ENCODE measurements around the gene PTPRK.

PTPRK gene

GRCh38 chr6:128256095-128256494, 264.3 kb downstream of the PTPRK start:
- TF ChIP-seq, protein P1, sequence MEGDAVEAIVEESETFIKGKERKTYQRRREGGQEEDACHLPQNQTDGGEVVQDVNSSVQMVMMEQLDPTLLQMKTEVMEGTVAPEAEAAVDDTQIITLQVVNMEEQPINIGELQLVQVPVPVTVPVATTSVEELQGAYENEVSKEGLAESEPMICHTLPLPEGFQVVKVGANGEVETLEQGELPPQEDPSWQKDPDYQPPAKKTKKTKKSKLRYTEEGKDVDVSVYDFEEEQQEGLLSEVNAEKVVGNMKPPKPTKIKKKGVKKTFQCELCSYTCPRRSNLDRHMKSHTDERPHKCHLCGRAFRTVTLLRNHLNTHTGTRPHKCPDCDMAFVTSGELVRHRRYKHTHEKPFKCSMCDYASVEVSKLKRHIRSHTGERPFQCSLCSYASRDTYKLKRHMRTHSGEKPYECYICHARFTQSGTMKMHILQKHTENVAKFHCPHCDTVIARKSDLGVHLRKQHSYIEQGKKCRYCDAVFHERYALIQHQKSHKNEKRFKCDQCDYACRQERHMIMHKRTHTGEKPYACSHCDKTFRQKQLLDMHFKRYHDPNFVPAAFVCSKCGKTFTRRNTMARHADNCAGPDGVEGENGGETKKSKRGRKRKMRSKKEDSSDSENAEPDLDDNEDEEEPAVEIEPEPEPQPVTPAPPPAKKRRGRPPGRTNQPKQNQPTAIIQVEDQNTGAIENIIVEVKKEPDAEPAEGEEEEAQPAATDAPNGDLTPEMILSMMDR (IDR thresholded peaks at IDR 0.05): no peak
- Histone ChIP-seq H3K27ac (no peak overlapping the region), H3K9me3 (no peaks in the 10 kb centered on the region), H3K4me3 (ENCODE audit: low read depth in 1 of 2, low read length in 1 of 2) (no peak overlapping the region), H3K36me3 (no peaks in the 10 kb centered on the region), H3K27me3 (no peaks in the 10 kb centered on the region), H3K4me1 (ENCODE audit: control insufficient read depth in 1 of 2, insufficient read depth in 1 of 2, low read depth in 1 of 2, low read length in 1 of 2) (no peaks in the 10 kb centered on the region)

- Histone ChIP-seq H3K4me1 (ENCODE audit: control insufficient read depth in 1 of 2, insufficient read depth in 1 of 2, low read depth in 1 of 2, low read length in 1 of 2) (no peaks in the 10 kb centered on the region), H3K27me3 (no peaks in the 10 kb centered on the region), H3K4me3 (ENCODE audit: low read depth in 1 of 2, low read length in 1 of 2) (no peak overlapping the region), H3K27ac (no peak overlapping the region), H3K9me3 (no peaks in the 10 kb centered on the region), H3K36me3 (no peaks in the 10 kb centered on the region)
- TF ChIP-seq, protein P1 (IDR thresholded peaks at IDR 0.05): no peak
Observed at GRCh38 chr6:128252341-128253176, 267.8 kb downstream of the PTPRK start.

DNA sequence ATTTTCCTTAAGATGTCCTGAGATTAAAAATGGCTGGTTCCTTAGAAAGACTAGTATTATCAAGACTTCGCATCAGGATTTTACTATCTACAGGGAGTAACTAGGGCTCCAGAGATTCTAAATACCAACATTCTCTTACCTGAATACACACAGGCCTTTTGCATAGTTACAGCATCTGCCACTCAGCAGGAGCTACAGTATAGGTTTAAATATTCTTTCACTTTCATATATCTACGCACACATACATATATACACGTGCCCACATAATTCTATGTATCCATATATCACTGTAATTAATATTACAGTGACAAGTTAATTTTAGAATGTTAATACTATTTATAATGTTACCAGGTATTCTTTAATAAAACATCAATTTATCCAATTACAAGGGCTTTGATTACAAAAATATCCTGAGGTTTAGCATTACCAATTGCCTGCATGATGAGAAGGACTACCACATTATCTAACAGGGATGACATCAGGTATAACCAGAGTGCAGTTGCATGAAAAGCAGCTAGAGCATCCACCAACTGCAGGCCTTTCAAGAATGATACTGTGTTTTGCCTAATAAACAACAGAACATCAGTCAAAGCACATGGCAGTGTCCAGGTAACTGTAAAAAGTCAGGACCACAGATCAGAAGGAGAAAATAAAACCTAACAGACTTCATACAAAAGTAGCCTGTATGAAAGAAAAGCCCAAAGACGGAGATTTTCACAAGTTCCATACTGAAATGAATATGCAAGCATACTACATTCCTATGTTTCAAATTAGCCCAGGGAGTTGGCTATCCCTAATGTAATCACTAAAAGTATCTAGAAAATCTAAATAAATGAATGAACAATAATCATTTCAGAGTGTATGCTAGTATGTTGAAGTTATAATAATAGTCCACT, 268.7 kb downstream of the PTPRK start:
- Histone ChIP-seq H3K4me1 (ENCODE audit: control insufficient read depth in 1 of 2, insufficient read depth in 1 of 2, low read depth in 1 of 2, low read length in 1 of 2) (no peaks in the 10 kb centered on the region), H3K36me3 (no peaks in the 10 kb centered on the region), H3K27ac (no peak overlapping the region), H3K27me3 (no peaks in the 10 kb centered on the region), H3K9me3 (no peaks in the 10 kb centered on the region), H3K4me3 (ENCODE audit: low read depth in 1 of 2, low read length in 1 of 2) (no peak overlapping the region)
- TF ChIP-seq, protein P1 (IDR thresholded peaks at IDR 0.05): no peak

GRCh38 chr6:128250370-128251070, 269.9 kb downstream of the PTPRK start:
- no peaks in the 10 kb centered on the region for H3K36me3 ChIP-seq
- no peaks in the 10 kb centered on the region for H3K27me3 ChIP-seq
- no peaks in the 10 kb centered on the region for H3K9me3 ChIP-seq
- no peaks in the 10 kb centered on the region for H3K4me1 ChIP-seq (ENCODE audit: control insufficient read depth in 1 of 2, insufficient read depth in 1 of 2, low read depth in 1 of 2, low read length in 1 of 2)
- H3K27ac ChIP-seq: no peak overlapping the region
- H3K4me3 ChIP-seq (ENCODE audit: low read depth in 1 of 2, low read length in 1 of 2): no peak overlapping the region
- TF ChIP-seq, protein P1 (IDR thresholded peaks at IDR 0.05): no peak

DNA sequence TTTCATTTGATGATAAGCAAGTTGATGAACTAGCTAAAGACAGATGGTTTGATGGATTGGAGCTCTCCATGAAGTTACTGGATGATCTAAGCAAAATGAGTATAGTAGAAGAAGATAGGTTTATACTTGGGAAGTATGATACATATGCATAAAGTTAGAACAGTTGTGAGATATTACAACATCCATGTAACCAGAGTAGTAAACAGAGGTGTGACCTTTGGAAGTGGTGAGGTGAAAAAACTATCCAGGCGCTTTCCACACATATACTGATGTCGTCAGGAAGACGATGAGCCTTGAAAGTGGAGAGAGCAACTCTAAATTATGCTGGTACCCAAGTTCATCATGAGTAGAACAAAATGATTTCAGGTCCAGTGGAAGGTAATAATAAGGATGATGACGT, 271.0 kb downstream of the PTPRK start:
- Histone ChIP-seq H3K4me1 (ENCODE audit: control insufficient read depth in 1 of 2, insufficient read depth in 1 of 2, low read depth in 1 of 2, low read length in 1 of 2) (no peaks in the 10 kb centered on the region), H3K27me3 (no peaks in the 10 kb centered on the region)
- TF ChIP-seq, protein P1 (IDR thresholded peaks at IDR 0.05): no peak

More for the DNA sequence above, 271.0 kb downstream of the PTPRK start:
- Histone ChIP-seq H3K9me3 (no peaks in the 10 kb centered on the region), H3K36me3 (no peaks in the 10 kb centered on the region), H3K4me3 (ENCODE audit: low read depth in 1 of 2, low read length in 1 of 2) (no peak overlapping the region), H3K27ac (no peak overlapping the region)

Measured in neutrophil (primary cell).